Psoas muscle (tissue), 8 donors: ENCODE results near the gene SMCO4. TPM values are rescaled to one million over a fixed set of nuclear protein-coding genes. Genes with fewer than 3 reads are reported as not detected.

Experiments
- ATAC-seq, 4 donors: fragments of 200-7000 bp; cut with Tn5 transposase; one replicate each; pipeline ENCODE4 v1.9.1; 2020; ENCODE audit warnings: moderate library complexity in 3 of 4, mild to moderate bottlenecking in 2 of 4
- DNase-seq, 2 donors: peaks; one replicate each; pipeline ENCODE4 v3.0.0-alpha.2; 2020
- H3K27ac ChIP-seq: fragments of 200-600 bp; one replicate; pipeline ENCODE4 v1.8.0; 2022
- H3K27me3 ChIP-seq, 3 donors: fragments of 200-600 bp in 1 of 3; one replicate each; pipeline versions ENCODE4 v1.6.1 to v1.8.0; 2013 to 2022; ENCODE audit warnings: low read length in 2 of 3, mild to moderate bottlenecking in 2 of 3, moderate library complexity in 1 of 3; ENCODE audit not compliant: insufficient read depth in 3 of 3
- H3K36me3 ChIP-seq, 2 donors: fragments of 200-600 bp in 1 of 2; one replicate each; pipeline versions ENCODE4 v1.6.1 to v1.8.0; 2013 to 2022; ENCODE audit warnings: low read depth in 1 of 2, mild to moderate bottlenecking in 1 of 2, moderate library complexity in 1 of 2; ENCODE audit not compliant: insufficient read depth in 1 of 2
- H3K4me1 ChIP-seq: fragments of 200-600 bp; one replicate; pipeline ENCODE4 v1.8.0; 2022
- H3K4me3 ChIP-seq: fragments of 200-600 bp; one replicate; pipeline ENCODE4 v1.8.0; 2022; ENCODE audit warnings: mild to moderate bottlenecking
- H3K9me3 ChIP-seq: fragments of 200-600 bp; one replicate; pipeline ENCODE4 v1.8.0; 2022
- CTCF ChIP-seq: fragments of 200-600 bp; IDR thresholded peaks from one replicate; pipeline ENCODE4 v1.8.0; 2022; ENCODE audit warnings: antibody characterized with exemption
- WGBS, 3 donors: extraction: QIAGEN DNeasy Blood & Tissue Kit; methylation state at CpG; one replicate each; pipeline versions ENCODE4 v1.1.6 to v1.1.7; 2013; 5-methylcytosine and 5-hydroxymethylcytosine counted together
- intact Hi-C, 2 donors: fragments of 100-400 bp; cut with DNase I; formaldehyde crosslinking; loops; one replicate each; pipeline versions ENCODE4 v1.11.0 to v1.14.2; 2022
- polyA plus RNA-seq, 3 donors: library from polyadenylated mRNA; stranded (reverse); fragments of 200-250 nt; gene quantifications; one replicate each; pipeline ENCODE4 v1.2.3, GENCODE V29; 2013
- total RNA-seq, 4 donors: library from RNA; stranded (reverse); fragmentation: NEBNext Ultra II Directional in 2 of 4; extraction: Animal tissue kit (Norgen Biotek cat#: 25700) in 2 of 4; gene quantifications; one replicate each; pipeline versions ENCODE4 v1.2.1 to v1.2.4, GENCODE V29; 2021 to 2023
- donor health status: healthy with polysubstance abuse.
- donor health status: DM: no; HTN: no; CAD: no; lungs with moderate emphysema.
- donor health status: Bipolar disorder and iron deficiency.
- donor health status: healthy.
- donor health status: DM: yes; HTN: yes; CAD: no.
- donor health status: DM: no; HTN: no; CAD: no.
- donor health status: DM: no; HTN: no; CAD: no.
- donor health status: DM: yes; HTN: yes; CAD: no.

Gene SMCO4
- total and polyA plus RNA-seq, 7 donors, result 3.5 to 21.8 (median 8.6) TPM

- ATAC-seq, result no peak
These were observed 5.6 kb upstream of the SMCO4 start for GRCh38 chr11:93548679-93549319.

GRCh38 chr11:93547773-93548172 lies 4.6 kb upstream of the SMCO4 start:
- H3K4me3 ChIP-seq, result no peak overlapping the region
- H3K27me3 ChIP-seq, result no peaks in the 10 kb centered on the region
- H3K9me3 ChIP-seq, result no peaks in the 10 kb centered on the region
- H3K36me3 ChIP-seq, result no peaks in the 10 kb centered on the region
- 50 to 61% (median 57%) methylated on average over 2 of the region's 2 CpGs for WGBS, 3 donors
- DNase-seq (no peak), ATAC-seq (no peak)
- no peak overlapping the region for H3K27ac ChIP-seq
- intact Hi-C loops, result no loop called here
- TF ChIP-seq CTCF, result no peak
- H3K4me1 ChIP-seq, result peaks cover 7% of the 10 kb centered on the region

More at GRCh38 chr11:93548679-93549319, 5.6 kb upstream of the SMCO4 start:
- no peak for DNase-seq
- intact Hi-C loops, result no loop called here
- Histone ChIP-seq H3K36me3 (no peaks in the 10 kb centered on the region), H3K4me3 (no peak overlapping the region), H3K9me3 (no peaks in the 10 kb centered on the region), H3K27ac (no peak overlapping the region), H3K27me3 (no peaks in the 10 kb centered on the region), H3K4me1 (peaks cover 3% of the 10 kb centered on the region)
- no peak for TF ChIP-seq CTCF
- WGBS, 3 donors, result 77 to 86% (median 82%) methylated on average over 6 of the region's 6 CpGs

GRCh38 chr11:93547028-93547427 lies 3.8 kb upstream of the SMCO4 start:
- intact Hi-C loops, result no loop called here
- 65 to 68% (median 65%) methylated on average over 2 of the region's 2 CpGs for WGBS, 3 donors
- DNase-seq, result no peak
- H3K27me3 ChIP-seq, result no peaks in the 10 kb centered on the region
- H3K9me3 ChIP-seq, result no peaks in the 10 kb centered on the region
- no peaks in the 10 kb centered on the region for H3K36me3 ChIP-seq
- H3K4me3 ChIP-seq, result no peak overlapping the region
- H3K27ac ChIP-seq, result no peak overlapping the region
- no peak for TF ChIP-seq CTCF
- peaks cover 12% of the 10 kb centered on the region for H3K4me1 ChIP-seq
- no peak for ATAC-seq

GRCh38 chr11:93545566-93545965 lies 2.4 kb upstream of the SMCO4 start:
- no peak for DNase-seq
- H3K27me3 ChIP-seq, result no peaks in the 10 kb centered on the region
- intact Hi-C loops, result no loop called here
- no peak for ATAC-seq
- 59 to 73% (median 61%) methylated on average over 2 of the region's 2 CpGs for WGBS, 3 donors
- no peaks in the 10 kb centered on the region for H3K36me3 ChIP-seq
- TF ChIP-seq CTCF, result no peak
- H3K4me1 ChIP-seq, result peaks cover 21% of the 10 kb centered on the region
- H3K4me3 ChIP-seq, result no peak overlapping the region
- H3K9me3 ChIP-seq, result no peaks in the 10 kb centered on the region
- no peak overlapping the region for H3K27ac ChIP-seq

GRCh38 chr11:93542811-93543229 lies 371 bp downstream of the SMCO4 start:
- TF ChIP-seq CTCF, result no peak
- Histone ChIP-seq H3K4me1 (peaks cover 21% of the 10 kb centered on the region), H3K9me3 (no peaks in the 10 kb centered on the region), H3K27ac (peak overlapping the region; percentile 78), H3K27me3 (no peaks in the 10 kb centered on the region), H3K4me3 (peak overlapping the region; percentile 84), H3K36me3 (no peaks in the 10 kb centered on the region)
- DNase-seq (no peak), ATAC-seq (peak; percentile 48 to 61 (median 54))
- intact Hi-C loops, result loop anchor here (1.0 to 5.0 kb wide), 4 partner anchors 62 to 309 kb away; no protein-coding TSS in a partner anchor
- 0 to 1% (median 1%) methylated on average over 35 to 58 of the region's 59 CpGs for WGBS, 3 donors
